ENCODE data around the gene RHBDF2. TPM values are rescaled to one million over a fixed set of nuclear protein-coding genes. Genes with fewer than 3 reads are reported as not detected.

The RHBDF2 gene
- total RNA-seq, 1 experiment from 2014 or later = 33.4 TPM

DNA sequence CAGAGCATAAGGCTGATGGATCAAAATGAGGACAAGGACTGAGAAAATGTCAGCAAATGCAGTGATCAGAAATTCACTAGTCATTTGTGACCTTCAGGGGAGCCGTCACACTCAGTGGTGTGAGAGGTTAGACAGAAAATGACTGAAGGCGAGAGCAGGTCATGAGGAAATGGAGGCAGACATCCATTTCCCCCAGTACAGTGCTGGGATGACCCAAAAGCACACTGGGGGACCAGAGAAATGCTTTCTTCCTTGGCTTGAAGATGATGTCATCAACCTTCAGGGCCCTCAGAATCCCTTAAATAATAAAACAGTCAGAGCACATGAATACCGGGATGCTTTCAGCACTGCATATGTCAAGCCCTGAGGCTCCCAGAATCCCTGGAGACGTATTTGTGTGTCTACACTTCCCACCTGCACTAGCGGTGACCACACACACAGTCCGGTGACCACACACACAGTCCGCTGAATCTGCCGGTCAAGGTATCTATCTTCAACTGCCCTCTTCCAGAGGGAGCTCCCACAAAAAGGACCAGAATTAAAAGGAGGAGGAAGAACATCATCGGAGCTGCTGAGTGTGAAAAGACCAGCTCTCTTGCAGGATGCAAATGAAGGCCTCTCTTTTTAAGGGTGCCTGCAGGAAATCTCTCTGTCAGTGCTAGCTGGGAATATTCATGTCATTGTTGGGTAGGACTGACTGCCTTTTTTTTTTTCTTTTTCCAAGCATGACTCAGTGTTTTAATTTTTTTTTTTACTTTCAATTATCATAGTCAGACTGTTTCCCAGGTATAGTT, 56.5 kb downstream of the RHBDF2 start:
- BruUV-seq (replicated peaks) = no TSS peak
- TF ChIP-seq, protein P1, sequence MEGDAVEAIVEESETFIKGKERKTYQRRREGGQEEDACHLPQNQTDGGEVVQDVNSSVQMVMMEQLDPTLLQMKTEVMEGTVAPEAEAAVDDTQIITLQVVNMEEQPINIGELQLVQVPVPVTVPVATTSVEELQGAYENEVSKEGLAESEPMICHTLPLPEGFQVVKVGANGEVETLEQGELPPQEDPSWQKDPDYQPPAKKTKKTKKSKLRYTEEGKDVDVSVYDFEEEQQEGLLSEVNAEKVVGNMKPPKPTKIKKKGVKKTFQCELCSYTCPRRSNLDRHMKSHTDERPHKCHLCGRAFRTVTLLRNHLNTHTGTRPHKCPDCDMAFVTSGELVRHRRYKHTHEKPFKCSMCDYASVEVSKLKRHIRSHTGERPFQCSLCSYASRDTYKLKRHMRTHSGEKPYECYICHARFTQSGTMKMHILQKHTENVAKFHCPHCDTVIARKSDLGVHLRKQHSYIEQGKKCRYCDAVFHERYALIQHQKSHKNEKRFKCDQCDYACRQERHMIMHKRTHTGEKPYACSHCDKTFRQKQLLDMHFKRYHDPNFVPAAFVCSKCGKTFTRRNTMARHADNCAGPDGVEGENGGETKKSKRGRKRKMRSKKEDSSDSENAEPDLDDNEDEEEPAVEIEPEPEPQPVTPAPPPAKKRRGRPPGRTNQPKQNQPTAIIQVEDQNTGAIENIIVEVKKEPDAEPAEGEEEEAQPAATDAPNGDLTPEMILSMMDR (IDR thresholded peaks at IDR 0.05; ENCODE audit: unreplicated experiment) = no peak
- no peak for DNase-seq (ENCODE audit: unreplicated experiment)
- Mint-ChIP-seq H3K27me3 (ENCODE audit: insufficient read depth, unreplicated experiment) (no peaks in the 10 kb centered on the region), H3K4me1 (ENCODE audit: insufficient read depth, unreplicated experiment) (peaks cover 41% of the 10 kb centered on the region), H3K36me3 (ENCODE audit: insufficient read depth, unreplicated experiment) (peaks cover 2% of the 10 kb centered on the region), H3K4me3 (ENCODE audit: unreplicated experiment) (no peak overlapping the region), H3K9me3 (ENCODE audit: unreplicated experiment) (no peaks in the 10 kb centered on the region), H3K27ac (ENCODE audit: low read depth, unreplicated experiment) (no peak overlapping the region)
- POLR2A ChIA-PET = interaction anchor here (0.6 kb wide), 1 partner anchor 1051 kb away, joined by 3 read pairs; no protein-coding TSS in a partner anchor
- intact Hi-C loops (cut with micrococcal nuclease) = no loop called here
- CTCF ChIA-PET = interaction anchor here (0.7 to 2.8 kb wide), 4 partner anchors 14 to 47 kb away, joined by 3 to 13 read pairs (median 4); no protein-coding TSS in a partner anchor

- Mint-ChIP-seq H3K4me3 (ENCODE audit: unreplicated experiment) (no peak overlapping the region), H3K27ac (ENCODE audit: low read depth, unreplicated experiment) (no peak overlapping the region), H3K36me3 (ENCODE audit: insufficient read depth, unreplicated experiment) (peaks cover 7% of the 10 kb centered on the region), H3K27me3 (ENCODE audit: insufficient read depth, unreplicated experiment) (no peaks in the 10 kb centered on the region), H3K4me1 (ENCODE audit: insufficient read depth, unreplicated experiment) (peaks cover 48% of the 10 kb centered on the region), H3K9me3 (ENCODE audit: unreplicated experiment) (no peaks in the 10 kb centered on the region)
- intact Hi-C loops (cut with micrococcal nuclease) = no loop called here
- ChIA-PET CTCF (interaction anchor here (0.6 to 1.3 kb wide), 3 partner anchors 17 to 647 kb away, joined by 3 to 5 read pairs (median 3); no protein-coding TSS in a partner anchor), POLR2A (interaction anchor here (1.2 kb wide), 1 partner anchor 16 kb away, joined by 3 read pairs; no protein-coding TSS in a partner anchor)
- TF ChIP-seq, protein P1 (IDR thresholded peaks at IDR 0.05; ENCODE audit: unreplicated experiment) = no peak
- no TSS peak for BruUV-seq (replicated peaks)
- DNase-seq (ENCODE audit: unreplicated experiment) = no peak
These were observed 58.6 kb downstream of the RHBDF2 start for GRCh38 chr17:76442341-76443338.

GRCh38 chr17:76441686-76442340, 59.4 kb downstream of the RHBDF2 start:
- no peak for DNase-seq (ENCODE audit: unreplicated experiment)
- Mint-ChIP-seq H3K4me3 (ENCODE audit: unreplicated experiment) (no peak overlapping the region), H3K27ac (ENCODE audit: low read depth, unreplicated experiment) (no peak overlapping the region), H3K4me1 (ENCODE audit: insufficient read depth, unreplicated experiment) (peaks cover 41% of the 10 kb centered on the region), H3K27me3 (ENCODE audit: insufficient read depth, unreplicated experiment) (no peaks in the 10 kb centered on the region), H3K9me3 (ENCODE audit: unreplicated experiment) (no peaks in the 10 kb centered on the region), H3K36me3 (ENCODE audit: insufficient read depth, unreplicated experiment) (peaks cover 7% of the 10 kb centered on the region)
- ChIA-PET CTCF (interaction anchor here (0.6 to 1.3 kb wide), 3 partner anchors 17 to 646 kb away, joined by 3 to 5 read pairs (median 3); no protein-coding TSS in a partner anchor), POLR2A (interaction anchor here (1.2 kb wide), 1 partner anchor 17 kb away, joined by 3 read pairs; no protein-coding TSS in a partner anchor)
- TF ChIP-seq, protein P1 (IDR thresholded peaks at IDR 0.05; ENCODE audit: unreplicated experiment) = no peak
- intact Hi-C loops (cut with micrococcal nuclease) = no loop called here
- BruUV-seq (replicated peaks) = no TSS peak
